ENCODE data around the gene CAMK1D. TPM values are rescaled to one million over a fixed set of nuclear protein-coding genes. Genes with fewer than 3 reads are reported as not detected.

Gene CAMK1D
- total and polyA plus RNA-seq, 9 donors: 1.8 to 11.7 (median 5.5) TPM

GRCh38 chr10:12790270-12790669 lies 440.9 kb downstream of the CAMK1D start:
- Histone ChIP-seq H3K9me3 (no peaks in the 10 kb centered on the region), H3K27ac (no peak overlapping the region), H3K4me1 (ENCODE audit: insufficient read depth) (no peaks in the 10 kb centered on the region), H3K27me3 (no peaks in the 10 kb centered on the region), H3K36me3 (no peaks in the 10 kb centered on the region), H3K4me3 (no peak overlapping the region)
- TF ChIP-seq POLR2A (IDR thresholded peaks at IDR 0.05) (no peak), CTCF (IDR thresholded peaks at IDR 0.05) (no peak), EP300 (IDR thresholded peaks at IDR 0.05) (no peak)
- WGBS, 3 donors: 85 to 90% (median 85%) methylated on average over 3 of the region's 3 CpGs
- DNase-seq: no peak
- intact Hi-C loops (cut with DNase I): no loop called here

DNA sequence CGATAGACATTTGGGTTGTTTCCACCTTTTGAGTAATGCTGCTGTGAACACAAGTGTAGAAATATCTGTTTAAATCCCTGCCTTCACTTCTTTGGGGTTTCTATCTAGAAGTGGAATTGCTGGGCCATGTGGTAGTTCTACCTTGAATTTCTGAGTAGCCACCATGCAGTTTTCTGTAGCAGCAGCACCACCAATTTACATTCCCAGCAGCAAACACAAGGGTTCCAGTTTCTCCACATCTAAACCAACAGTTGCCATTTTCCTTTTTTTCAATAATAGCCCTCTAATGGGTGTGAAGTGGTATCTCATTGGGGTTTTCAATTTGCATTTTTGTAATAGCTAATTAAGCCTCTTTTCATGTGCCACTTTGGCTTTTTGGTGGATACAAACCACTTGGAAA lies 442.4 kb downstream of the CAMK1D start:
- 55 to 100% (median 100%) methylated on average over 1 of the region's 1 CpG for WGBS, 3 donors
- no peak overlapping the region for H3K27ac ChIP-seq
- H3K4me1 ChIP-seq (ENCODE audit: insufficient read depth): no peaks in the 10 kb centered on the region
- TF ChIP-seq EP300 (IDR thresholded peaks at IDR 0.05) (no peak), CTCF (IDR thresholded peaks at IDR 0.05) (no peak), POLR2A (IDR thresholded peaks at IDR 0.05) (no peak)
- no peaks in the 10 kb centered on the region for H3K27me3 ChIP-seq
- H3K9me3 ChIP-seq: no peaks in the 10 kb centered on the region
- no peak overlapping the region for H3K4me3 ChIP-seq
- intact Hi-C loops (cut with DNase I): no loop called here
- H3K36me3 ChIP-seq: no peaks in the 10 kb centered on the region
- DNase-seq: no peak

DNA sequence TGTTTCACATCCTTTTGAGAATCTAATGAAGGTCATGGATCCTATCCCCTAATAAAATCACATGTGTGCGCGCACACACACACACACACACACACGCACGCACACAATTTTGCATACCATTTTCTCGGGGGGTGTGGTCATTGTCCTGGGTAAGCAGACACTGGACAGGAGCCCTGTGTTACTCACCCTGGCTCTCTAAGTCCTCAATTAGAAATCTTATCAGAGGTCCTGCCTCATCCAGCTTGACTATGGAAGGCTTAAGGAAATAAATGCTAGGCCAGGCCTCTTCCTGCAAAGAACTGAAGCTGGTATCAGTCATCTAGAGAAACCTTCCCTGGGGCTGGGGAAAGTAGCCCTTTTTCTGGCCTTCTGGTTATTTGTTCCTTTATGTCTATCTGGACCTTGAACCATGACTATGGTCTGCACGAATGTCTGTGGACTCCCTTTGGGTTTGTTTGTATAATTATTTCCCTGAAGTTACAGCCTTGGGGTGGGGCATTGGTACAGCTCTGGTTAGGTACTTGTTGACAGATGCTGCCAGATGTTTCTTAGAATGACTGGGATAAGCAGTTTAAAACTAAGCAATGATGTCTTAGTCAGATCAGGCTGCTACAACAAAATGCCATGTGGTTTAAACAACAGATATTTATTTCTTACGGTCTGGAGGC lies 443.7 kb downstream of the CAMK1D start:
- 83 to 89% (median 88%) methylated on average over 7 of the region's 7 CpGs for WGBS, 3 donors

GRCh38 chr10:12795315-12796110 lies 446.2 kb downstream of the CAMK1D start:
- no peak for DNase-seq
- intact Hi-C loops (cut with DNase I): no loop called here
- TF ChIP-seq POLR2A (IDR thresholded peaks at IDR 0.05): no peak
- no peak for TF ChIP-seq CTCF (IDR thresholded peaks at IDR 0.05)
- TF ChIP-seq EP300 (IDR thresholded peaks at IDR 0.05): no peak

More for the DNA sequence above, 443.7 kb downstream of the CAMK1D start:
- no peak for TF ChIP-seq POLR2A (IDR thresholded peaks at IDR 0.05)
- no peak for TF ChIP-seq EP300 (IDR thresholded peaks at IDR 0.05)
- no peak for TF ChIP-seq CTCF (IDR thresholded peaks at IDR 0.05)
- no peaks in the 10 kb centered on the region for H3K9me3 ChIP-seq
- no peaks in the 10 kb centered on the region for H3K36me3 ChIP-seq
- H3K4me3 ChIP-seq: no peak overlapping the region
- intact Hi-C loops (cut with DNase I): no loop called here
- no peak for DNase-seq
- H3K27me3 ChIP-seq: no peaks in the 10 kb centered on the region
- no peak overlapping the region for H3K27ac ChIP-seq
- H3K4me1 ChIP-seq (ENCODE audit: insufficient read depth): no peaks in the 10 kb centered on the region

More at GRCh38 chr10:12795315-12796110, 446.2 kb downstream of the CAMK1D start:
- H3K4me3 ChIP-seq: no peak overlapping the region
- WGBS, 3 donors: 79 to 80% (median 79%) methylated on average over 20 of the region's 20 CpGs
- H3K27ac ChIP-seq: no peak overlapping the region
- H3K36me3 ChIP-seq: no peaks in the 10 kb centered on the region
- no peaks in the 10 kb centered on the region for H3K4me1 ChIP-seq (ENCODE audit: insufficient read depth)
- H3K9me3 ChIP-seq: no peaks in the 10 kb centered on the region
- H3K27me3 ChIP-seq: no peaks in the 10 kb centered on the region
